GM21528 (cell line): Measurements from ENCODE around the gene FYN.

Experiments used
- ATAC-seq: cut with Tn5 transposase; IDR thresholded peaks from one replicate; pipeline ENCODE4 v1.9.1; 2021; ENCODE audit warnings: mild to moderate bottlenecking, moderate library complexity; ENCODE audit not compliant: unreplicated experiment, low FRiP score

The FYN gene

GRCh38 chr6:111775145-111775922 is 97.9 kb downstream of the FYN start:
- ATAC-seq, result no peak

- no peak for ATAC-seq
These were observed 98.9 kb downstream of the FYN start for GRCh38 chr6:111774346-111774703.

- ATAC-seq, result no peak
These were observed 99.5 kb downstream of the FYN start for GRCh38 chr6:111773501-111774345.

GRCh38 chr6:111772381-111772780 is 100.9 kb downstream of the FYN start:
- no peak for ATAC-seq

GRCh38 chr6:111771629-111772028 is 101.6 kb downstream of the FYN start:
- no peak for ATAC-seq

GRCh38 chr6:111771094-111771432 is 102.2 kb downstream of the FYN start:
- no peak for ATAC-seq

- ATAC-seq, result no peak
These were observed 102.8 kb downstream of the FYN start for GRCh38 chr6:111770263-111771093.

GRCh38 chr6:111769365-111770152 is 103.7 kb downstream of the FYN start:
- ATAC-seq, result no peak

GRCh38 chr6:111768431-111768770 is 104.9 kb downstream of the FYN start:
- no peak for ATAC-seq

- no peak for ATAC-seq
These were observed 105.4 kb downstream of the FYN start for GRCh38 chr6:111767752-111768430.

- ATAC-seq, result no peak
These were observed 106.9 kb downstream of the FYN start for GRCh38 chr6:111766201-111766857.

- no peak for ATAC-seq
These were observed 107.5 kb downstream of the FYN start for GRCh38 chr6:111765763-111766162.

- peak; percentile 85 for ATAC-seq
These were observed 108.7 kb downstream of the FYN start for GRCh38 chr6:111764238-111765175.

GRCh38 chr6:111763381-111763780 is 109.9 kb downstream of the FYN start:
- no peak for ATAC-seq

GRCh38 chr6:111761783-111762312 is 111.4 kb downstream of the FYN start:
- ATAC-seq, result peak; percentile 44

GRCh38 chr6:111761212-111761611 is 112.0 kb downstream of the FYN start:
- no peak for ATAC-seq

GRCh38 chr6:111759836-111760785 is 113.1 kb downstream of the FYN start:
- no peak for ATAC-seq
